Natural killer cell treated with Interleukin-12 subunit alpha and Interleukin-12 subunit beta and Interleukin-15 and Interleukin-18, amount 100 ng/mL, for 72 hours (primary cell): Measurements from ENCODE around the gene FBLIM1. TPM values are rescaled to one million over a fixed set of nuclear protein-coding genes. Genes with fewer than 3 reads are reported as not detected.

Experiments used
- ATAC-seq, 2 donors: fragments of 150-1000 bp; cut with Tn5 transposase in 1 of 2; sonication (Bioruptor Pico), chemical (Tn5 transposase) in 1 of 2; 2 replicates each; pipeline ENCODE4 v1.10.0; 2021
- DNase-seq: peaks from one replicate; pipeline ENCODE4 v3.0.0; 2022; ENCODE audit warnings: low spot score
- H3K27ac Mint-ChIP-seq, 2 donors: 1 replicate in 1 of 2; 2 replicates in 1 of 2; pipeline ENCODE4 v1.8.0; 2022; ENCODE audit warnings: mixed read lengths in 2 of 2, mild to moderate bottlenecking in 1 of 2, moderate library complexity in 1 of 2
- H3K27me3 Mint-ChIP-seq, 2 donors: 1 replicate in 1 of 2; 2 replicates in 1 of 2; pipeline ENCODE4 v1.8.0; 2022; ENCODE audit warnings: mixed read lengths in 2 of 2
- H3K36me3 Mint-ChIP-seq: one replicate; pipeline ENCODE4 v1.8.0; 2022; ENCODE audit warnings: mixed read lengths
- H3K4me1 Mint-ChIP-seq, 2 donors: 1 replicate in 1 of 2; 2 replicates in 1 of 2; pipeline ENCODE4 v1.8.0; 2022; ENCODE audit warnings: low read depth in 2 of 2, mixed read lengths in 2 of 2, mild to moderate bottlenecking in 1 of 2
- H3K4me3 Mint-ChIP-seq: one replicate; pipeline ENCODE4 v1.8.0; 2022; ENCODE audit warnings: mixed read lengths
- H3K9me3 Mint-ChIP-seq: 2 replicates; pipeline ENCODE4 v1.8.0; 2022; ENCODE audit warnings: mixed read lengths
- total RNA-seq, 2 donors: library from RNA; stranded (reverse); gene quantifications; one replicate each; pipeline ENCODE4 v1.2.3, GENCODE V29; 2022

The FBLIM1 gene
- total RNA-seq, 2 donors from 2014 or later: not detected

- H3K27ac Mint-ChIP-seq: no peak overlapping the region
- no peaks in the 10 kb centered on the region for H3K4me1 Mint-ChIP-seq
- no peaks in the 10 kb centered on the region for H3K9me3 Mint-ChIP-seq
- H3K27me3 Mint-ChIP-seq: no peaks in the 10 kb centered on the region
- DNase-seq: no peak
- no peak overlapping the region for H3K4me3 Mint-ChIP-seq
- no peaks in the 10 kb centered on the region for H3K36me3 Mint-ChIP-seq
- no peak for ATAC-seq
Measured at GRCh38 chr1:15734901-15735300, 23.7 kb upstream of the FBLIM1 start.

DNA sequence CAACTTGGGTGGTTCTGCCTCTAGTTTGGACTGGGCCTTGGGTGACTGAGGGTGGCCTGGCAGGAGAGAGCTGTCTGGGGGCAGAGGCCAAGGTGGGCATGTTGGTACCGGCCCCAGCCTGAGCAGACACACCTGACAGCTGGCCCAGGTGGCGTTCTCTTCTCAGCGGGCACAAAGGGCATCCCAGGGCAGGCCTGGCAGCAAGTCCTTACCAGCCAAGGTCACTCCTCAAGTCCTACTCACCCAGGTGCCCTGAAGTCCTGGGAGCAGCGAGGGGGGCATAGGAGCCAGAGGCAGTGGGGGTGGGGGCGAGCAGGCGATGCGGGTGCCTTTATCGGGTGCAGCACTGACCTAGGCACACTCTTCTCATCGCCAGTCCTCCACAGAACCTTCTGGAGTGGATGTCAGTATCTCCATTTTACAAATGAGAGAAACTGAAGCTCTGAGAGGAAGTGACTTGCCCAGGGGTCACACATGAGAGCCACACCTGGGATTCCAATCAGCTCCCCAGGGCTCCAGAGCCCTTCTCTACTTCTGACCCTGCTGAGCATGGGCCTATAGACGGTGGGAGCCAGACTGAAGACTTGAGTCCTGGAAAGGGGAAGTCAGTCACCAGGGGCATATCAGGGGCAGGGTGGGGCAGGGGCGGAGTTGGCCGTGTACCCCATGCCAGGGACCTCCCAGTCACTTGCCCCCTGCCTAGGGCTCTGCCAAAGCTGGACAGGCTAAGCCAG, 23.1 kb upstream of the FBLIM1 start:
- Mint-ChIP-seq H3K27ac (no peak overlapping the region), H3K4me1 (no peaks in the 10 kb centered on the region), H3K4me3 (no peak overlapping the region), H3K36me3 (no peaks in the 10 kb centered on the region), H3K27me3 (no peaks in the 10 kb centered on the region), H3K9me3 (no peaks in the 10 kb centered on the region)
- DNase-seq (no peak), ATAC-seq (no peak)

GRCh38 chr1:15736038-15736891, 22.3 kb upstream of the FBLIM1 start, which contains the start of gene SLC25A34:
SLC25A34 (plus strand) TSS chr1:15736258; CDS start chr1:15736486, 228 bp downstream.
- Mint-ChIP-seq H3K36me3 (no peaks in the 10 kb centered on the region), H3K27ac (no peak within 1 kb of the TSS), H3K9me3 (no peaks in the 10 kb centered on the region), H3K27me3 (no peaks in the 10 kb centered on the region), H3K4me3 (no peak within 1 kb of the TSS), H3K4me1 (peaks cover 0 to 1% of the 10 kb centered on the region in 2 donors)
- no peak for ATAC-seq
- DNase-seq: no peak

DNA sequence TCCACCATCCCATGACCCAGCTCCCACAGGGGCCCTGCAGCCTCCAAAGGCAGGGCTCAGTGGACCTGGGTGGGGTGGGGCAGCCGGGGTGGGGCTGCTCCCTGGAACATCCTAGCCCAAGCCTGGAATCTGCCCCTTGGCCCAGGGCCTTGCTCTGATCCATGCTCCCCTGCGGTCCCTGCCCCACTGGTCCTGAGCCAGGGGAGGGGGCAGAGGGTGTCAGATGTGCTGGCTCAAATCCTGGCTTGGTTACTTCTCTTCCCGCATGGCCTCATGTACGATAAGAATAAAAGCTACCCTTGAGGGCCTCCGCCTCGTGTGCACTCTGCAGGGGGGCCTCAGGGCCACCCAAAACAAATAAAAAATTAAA, 21.7 kb upstream of the FBLIM1 start:
- Mint-ChIP-seq H3K27ac (no peak overlapping the region), H3K27me3 (no peaks in the 10 kb centered on the region), H3K36me3 (no peaks in the 10 kb centered on the region)

DNA sequence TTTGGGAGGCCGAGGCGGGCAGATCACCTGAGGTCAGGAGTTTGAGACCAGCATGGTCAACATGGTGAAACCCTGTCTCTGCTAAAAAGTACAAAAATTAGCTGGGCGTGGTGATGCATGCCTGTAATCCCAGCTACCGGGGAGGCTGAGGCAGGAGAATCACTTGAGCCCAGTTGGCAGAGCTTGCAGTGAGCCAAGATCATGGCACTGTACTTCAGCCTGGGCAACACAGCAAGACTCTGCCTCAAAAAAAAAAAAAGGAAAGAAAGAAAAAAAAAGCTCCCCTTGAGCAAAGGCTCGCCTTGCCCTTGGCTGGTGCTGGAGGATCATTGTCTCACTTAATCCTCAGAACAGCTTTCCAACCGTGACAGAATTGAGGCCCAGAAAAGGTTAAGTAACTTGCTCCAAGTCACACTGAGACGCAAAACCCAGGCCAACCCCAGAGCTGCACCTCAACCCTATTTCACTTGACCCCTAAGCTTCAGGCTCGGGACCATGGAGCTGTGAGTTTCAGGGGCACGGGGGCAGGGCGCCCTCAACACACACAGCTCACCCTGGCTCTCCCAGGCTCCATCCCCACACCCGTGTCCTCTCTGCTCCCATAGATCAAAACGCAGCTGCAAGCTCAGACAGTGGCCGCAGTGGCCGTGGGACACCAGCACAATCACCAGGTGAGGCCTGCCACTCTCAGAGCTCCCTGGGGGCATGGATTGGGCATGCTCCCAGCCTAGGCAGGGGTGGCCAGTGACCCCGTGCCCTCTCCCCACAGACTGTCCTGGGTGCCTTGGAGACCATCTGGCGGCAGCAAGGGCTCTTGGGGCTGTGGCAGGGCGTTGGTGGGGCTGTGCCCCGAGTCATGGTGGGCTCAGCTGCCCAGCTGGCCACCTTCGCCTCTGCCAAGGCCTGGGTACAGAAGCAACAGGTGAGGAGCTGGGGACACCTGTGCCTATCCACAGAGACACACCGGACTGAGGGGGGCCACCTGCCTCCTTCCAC, 21.0 kb upstream of the FBLIM1 start:
- Mint-ChIP-seq H3K27me3 (no peaks in the 10 kb centered on the region), H3K27ac (no peak overlapping the region), H3K4me1 (peaks cover 0 to 5% of the 10 kb centered on the region in 2 donors), H3K9me3 (no peaks in the 10 kb centered on the region), H3K36me3 (no peaks in the 10 kb centered on the region), H3K4me3 (no peak overlapping the region)
- no peak for DNase-seq
- no peak for ATAC-seq

More for the DNA sequence above, 21.7 kb upstream of the FBLIM1 start:
- H3K9me3 Mint-ChIP-seq: no peaks in the 10 kb centered on the region
- H3K4me1 Mint-ChIP-seq: peaks cover 0 to 5% of the 10 kb centered on the region in 2 donors
- ATAC-seq (no peak), DNase-seq (no peak)
- no peak overlapping the region for H3K4me3 Mint-ChIP-seq

GRCh38 chr1:15738416-15739113, 20.0 kb upstream of the FBLIM1 start:
- peaks cover 0 to 5% of the 10 kb centered on the region in 2 donors for H3K4me1 Mint-ChIP-seq
- ATAC-seq: no peak
- no peak overlapping the region for H3K27ac Mint-ChIP-seq
- no peaks in the 10 kb centered on the region for H3K27me3 Mint-ChIP-seq
- H3K36me3 Mint-ChIP-seq: no peaks in the 10 kb centered on the region
- no peak for DNase-seq
- no peaks in the 10 kb centered on the region for H3K9me3 Mint-ChIP-seq
- H3K4me3 Mint-ChIP-seq: no peak overlapping the region

- DNase-seq (no peak), ATAC-seq (no peak)
- peaks cover 0 to 5% of the 10 kb centered on the region in 2 donors for H3K4me1 Mint-ChIP-seq
- H3K4me3 Mint-ChIP-seq: no peak overlapping the region
- H3K27me3 Mint-ChIP-seq: no peaks in the 10 kb centered on the region
- no peaks in the 10 kb centered on the region for H3K9me3 Mint-ChIP-seq
- H3K36me3 Mint-ChIP-seq: no peaks in the 10 kb centered on the region
- no peak overlapping the region for H3K27ac Mint-ChIP-seq
Measured at GRCh38 chr1:15739259-15739658, 19.3 kb upstream of the FBLIM1 start.

DNA sequence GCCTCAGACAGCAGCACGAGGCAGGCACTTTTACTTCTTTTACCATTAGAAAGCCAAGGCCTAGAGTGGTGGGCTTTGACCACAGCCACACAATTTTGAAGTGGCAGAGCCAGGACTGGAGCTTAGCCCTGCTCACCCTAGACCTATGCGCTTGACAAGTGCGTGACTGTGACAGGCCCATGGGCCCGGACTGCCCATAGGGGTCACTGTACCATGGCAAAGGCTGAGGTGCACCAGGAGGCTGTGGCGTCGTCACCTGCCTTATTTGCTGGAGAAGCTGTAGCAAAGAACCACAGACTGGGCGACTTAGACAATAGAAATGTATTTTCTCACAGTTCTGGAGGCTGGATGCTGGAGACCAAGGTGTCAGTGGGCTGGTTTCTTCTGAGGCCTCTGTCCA, 18.9 kb upstream of the FBLIM1 start:
- H3K4me1 Mint-ChIP-seq: peaks cover 0 to 5% of the 10 kb centered on the region in 2 donors
- H3K9me3 Mint-ChIP-seq: no peaks in the 10 kb centered on the region
- DNase-seq (no peak), ATAC-seq (no peak)
- no peak overlapping the region for H3K27ac Mint-ChIP-seq
- H3K36me3 Mint-ChIP-seq: no peaks in the 10 kb centered on the region
- no peaks in the 10 kb centered on the region for H3K27me3 Mint-ChIP-seq
- no peak overlapping the region for H3K4me3 Mint-ChIP-seq

GRCh38 chr1:15740924-15741850, 17.4 kb upstream of the FBLIM1 start:
- DNase-seq (no peak), ATAC-seq (peak in 1 of 2 donors; percentile 70)
- Mint-ChIP-seq H3K36me3 (no peaks in the 10 kb centered on the region), H3K9me3 (no peaks in the 10 kb centered on the region), H3K4me1 (peaks cover 0 to 5% of the 10 kb centered on the region in 2 donors), H3K27ac (no peak overlapping the region), H3K27me3 (no peaks in the 10 kb centered on the region), H3K4me3 (no peak overlapping the region)

DNA sequence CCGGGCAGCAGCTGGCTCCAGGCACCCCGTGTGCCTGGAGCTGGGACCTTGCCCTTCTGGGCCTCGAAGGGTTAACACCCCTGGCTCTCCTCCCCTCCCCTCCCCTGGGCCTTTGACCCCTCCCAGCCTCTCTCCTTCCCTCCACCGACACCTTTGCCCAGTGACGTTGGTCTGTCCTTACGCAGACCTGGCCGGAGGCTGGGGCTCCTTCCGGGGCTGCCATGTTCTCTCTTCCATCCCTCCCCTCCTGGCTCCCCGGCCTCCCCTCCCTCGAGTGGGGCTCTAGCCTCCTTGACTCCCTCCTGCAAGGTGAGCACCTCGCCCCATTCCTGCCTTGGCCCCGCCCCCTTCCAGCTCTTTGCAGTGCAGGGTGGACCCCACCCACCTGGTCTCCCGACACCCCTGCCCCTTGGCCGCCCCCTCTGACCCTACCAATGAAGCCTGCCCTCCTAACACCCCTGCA, 16.2 kb upstream of the FBLIM1 start, which contains the start of gene TMEM82:
TSS of gene TMEM82 (plus strand) at position 161 of the 463 bp plus-strand sequence. CDS start at position 222, 61 bp downstream.
- ATAC-seq: no peak
- Mint-ChIP-seq H3K36me3 (no peaks in the 10 kb centered on the region), H3K27me3 (no peaks in the 10 kb centered on the region), H3K4me1 (peaks cover 0 to 5% of the 10 kb centered on the region in 2 donors), H3K9me3 (no peaks in the 10 kb centered on the region), H3K27ac (no peak within 1 kb of the TSS), H3K4me3 (no peak within 1 kb of the TSS)
- DNase-seq: no peak

DNA sequence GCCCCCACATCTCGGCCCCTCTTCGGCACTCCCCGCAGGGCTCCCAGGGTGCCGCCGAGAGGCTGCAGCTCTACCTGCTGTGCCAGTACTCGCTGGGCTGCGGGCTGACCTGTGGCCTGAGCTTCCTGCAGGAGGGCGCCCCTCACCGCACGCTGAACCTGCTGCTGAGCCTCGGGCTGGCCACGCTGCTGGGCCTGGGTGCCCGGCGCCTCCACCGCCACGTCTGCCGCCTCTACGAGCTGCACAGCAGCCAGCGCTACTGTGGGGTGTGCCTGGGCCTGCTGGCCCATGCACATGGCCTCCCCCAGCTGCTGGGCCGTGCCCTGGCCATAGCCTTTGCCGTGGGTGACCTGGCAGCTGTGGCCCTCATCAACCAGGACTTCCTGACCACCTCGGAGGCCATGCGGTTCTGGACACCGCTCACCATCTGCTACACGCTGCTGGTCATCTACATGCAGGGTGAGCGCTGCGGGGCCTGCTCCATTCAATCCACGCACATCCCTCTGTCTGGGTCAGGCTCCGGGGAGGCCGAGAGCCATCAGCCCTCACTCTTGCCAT, 14.4 kb upstream of the FBLIM1 start:
- no peak overlapping the region for H3K4me3 Mint-ChIP-seq
- H3K4me1 Mint-ChIP-seq: peaks cover 0 to 5% of the 10 kb centered on the region in 2 donors
- ATAC-seq (no peak), DNase-seq (no peak)
- no peak overlapping the region for H3K27ac Mint-ChIP-seq
- H3K9me3 Mint-ChIP-seq: no peaks in the 10 kb centered on the region
- H3K27me3 Mint-ChIP-seq: no peaks in the 10 kb centered on the region
- H3K36me3 Mint-ChIP-seq: no peaks in the 10 kb centered on the region

- H3K27ac Mint-ChIP-seq: no peak overlapping the region
- peaks cover 0 to 2% of the 10 kb centered on the region in 2 donors for H3K27me3 Mint-ChIP-seq
- H3K4me3 Mint-ChIP-seq: no peak overlapping the region
- DNase-seq: no peak
- no peaks in the 10 kb centered on the region for H3K4me1 Mint-ChIP-seq
- ATAC-seq: no peak
- no peaks in the 10 kb centered on the region for H3K9me3 Mint-ChIP-seq
- H3K36me3 Mint-ChIP-seq: no peaks in the 10 kb centered on the region
Measured at GRCh38 chr1:15747378-15747777, 11.2 kb upstream of the FBLIM1 start.
